ENCODE results near the gene SMIM38.
"Not testable (repeated sequence)": the region's sequence is repeated elsewhere in the genome, so short reads cannot be mapped to it uniquely, and the experiment has no call there.

Gene SMIM38

GRCh38 chr11:69122630-69123431, 32.9 kb upstream of the SMIM38 start:
- DNase-seq: no peak

- no peak for DNase-seq
These were observed 31.9 kb upstream of the SMIM38 start for GRCh38 chr11:69123593-69124545.

- DNase-seq: no peak
These were observed 29.9 kb upstream of the SMIM38 start for GRCh38 chr11:69125861-69126260.

- no peak for DNase-seq
These were observed 29.4 kb upstream of the SMIM38 start for GRCh38 chr11:69126286-69126685.

- no peak for DNase-seq
These were observed 28.5 kb upstream of the SMIM38 start for GRCh38 chr11:69127081-69127850.

GRCh38 chr11:69127884-69128283, 27.9 kb upstream of the SMIM38 start:
- no peak for DNase-seq

GRCh38 chr11:69129053-69129452, 26.7 kb upstream of the SMIM38 start:
- no peak for DNase-seq

DNA sequence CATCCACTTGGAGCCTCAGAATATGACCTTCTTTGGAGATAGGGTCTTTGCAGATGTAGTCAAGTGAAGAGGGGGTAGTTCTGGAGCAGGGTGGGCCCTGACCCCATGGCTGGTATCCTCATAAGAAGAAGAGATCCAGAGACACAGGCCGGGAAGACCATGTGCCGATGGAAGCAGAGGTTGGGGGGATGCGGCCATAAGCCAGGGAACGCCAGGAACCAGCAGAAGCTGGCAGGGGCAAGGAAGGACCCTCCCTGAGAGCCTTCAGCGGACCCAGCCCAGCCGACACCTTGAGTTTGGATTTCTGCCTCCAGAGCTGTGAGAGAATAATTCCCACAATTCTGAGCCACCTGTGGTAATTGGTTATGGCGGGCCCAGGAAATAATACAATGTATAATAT, 26.1 kb upstream of the SMIM38 start:
- DNase-seq: no peak

DNA sequence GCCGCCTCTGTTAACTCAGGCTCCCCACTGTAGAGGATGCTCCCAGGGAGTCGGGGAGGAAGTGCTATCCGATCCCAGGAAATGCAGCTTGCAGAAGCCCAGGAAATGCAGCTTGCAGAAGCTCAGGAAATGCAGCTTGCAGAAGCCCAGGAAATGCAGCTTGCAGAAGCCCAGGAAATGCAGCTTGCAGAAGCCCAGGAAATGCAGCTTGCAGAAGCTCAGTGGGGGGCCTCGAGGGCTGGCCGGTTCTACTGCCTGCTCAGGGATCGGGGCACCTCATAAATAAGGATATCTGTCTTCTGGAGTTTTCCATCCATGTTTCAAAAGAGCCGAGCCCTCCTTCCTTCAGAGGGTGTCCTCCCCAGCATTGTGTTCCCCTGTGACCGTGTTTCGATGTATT, 25.1 kb upstream of the SMIM38 start:
- no peak for DNase-seq

DNA sequence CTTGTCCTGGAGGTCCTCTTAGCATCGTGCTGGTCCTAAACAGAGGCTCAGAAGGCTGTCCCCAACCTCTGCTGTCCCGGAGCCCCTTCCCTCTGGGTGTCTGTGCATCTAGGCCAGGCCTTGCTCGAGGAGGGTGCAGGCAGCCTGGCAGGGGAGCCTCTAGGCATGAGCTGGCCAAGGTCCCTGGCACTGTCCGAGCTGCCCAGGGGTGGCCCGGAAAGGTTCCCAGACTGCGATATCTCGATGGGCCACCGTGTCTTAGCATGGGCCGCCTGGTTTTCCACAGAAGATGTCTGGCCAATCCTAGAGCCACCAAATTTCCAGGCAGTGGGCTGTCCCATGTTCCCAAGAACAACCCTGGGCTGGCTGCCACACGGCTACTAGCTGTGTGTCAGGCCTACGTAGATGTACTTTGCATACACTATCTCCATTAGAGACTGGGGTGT, 24.6 kb upstream of the SMIM38 start:
- DNase-seq: no peak

- DNase-seq: no peak
These were observed 24.0 kb upstream of the SMIM38 start for GRCh38 chr11:69131644-69132300.

GRCh38 chr11:69132301-69132670, 23.4 kb upstream of the SMIM38 start:
- DNase-seq: no peak

- DNase-seq: no peak
These were observed 22.5 kb upstream of the SMIM38 start for GRCh38 chr11:69133251-69133650.

DNA sequence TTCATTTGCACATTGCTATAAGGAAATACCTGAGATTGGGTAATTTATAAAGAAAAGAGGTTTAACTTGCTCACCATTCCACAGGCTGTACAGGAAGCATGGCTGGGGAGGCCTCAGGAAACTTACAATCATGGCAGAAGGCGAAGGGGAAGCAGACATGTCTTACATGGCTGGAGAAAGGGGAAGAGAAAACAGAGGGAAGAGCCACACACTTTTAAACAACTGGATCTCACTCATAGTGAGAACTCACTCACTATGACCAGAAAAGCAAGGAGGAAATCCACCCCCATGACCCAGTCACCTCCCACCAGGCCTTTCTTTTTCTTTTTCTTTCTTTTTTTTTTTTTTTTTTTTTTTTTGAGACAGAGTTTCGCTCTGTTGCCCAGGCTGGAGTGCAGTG, 21.6 kb upstream of the SMIM38 start:
- DNase-seq: not testable (repeated sequence)

DNA sequence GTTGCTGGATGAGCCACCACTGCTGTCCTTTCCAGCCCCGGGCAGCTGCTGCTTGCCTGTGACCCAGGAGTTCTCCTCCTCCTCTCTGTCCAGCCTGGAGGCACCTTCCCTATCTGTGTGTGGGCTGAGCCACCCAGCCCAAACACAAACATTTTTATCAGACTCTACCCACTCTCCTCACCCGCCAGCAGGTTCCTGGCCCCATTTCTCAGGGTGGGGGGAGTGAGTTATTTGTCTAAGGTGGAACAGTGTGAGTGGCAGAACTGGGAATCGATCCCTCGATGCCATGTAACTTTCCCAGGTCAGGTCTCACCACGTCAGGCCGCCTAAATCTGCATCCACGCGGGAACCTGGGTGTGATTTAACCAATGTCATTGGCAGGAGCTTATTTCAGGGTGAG, 20.8 kb upstream of the SMIM38 start:
- no peak for DNase-seq

DNA sequence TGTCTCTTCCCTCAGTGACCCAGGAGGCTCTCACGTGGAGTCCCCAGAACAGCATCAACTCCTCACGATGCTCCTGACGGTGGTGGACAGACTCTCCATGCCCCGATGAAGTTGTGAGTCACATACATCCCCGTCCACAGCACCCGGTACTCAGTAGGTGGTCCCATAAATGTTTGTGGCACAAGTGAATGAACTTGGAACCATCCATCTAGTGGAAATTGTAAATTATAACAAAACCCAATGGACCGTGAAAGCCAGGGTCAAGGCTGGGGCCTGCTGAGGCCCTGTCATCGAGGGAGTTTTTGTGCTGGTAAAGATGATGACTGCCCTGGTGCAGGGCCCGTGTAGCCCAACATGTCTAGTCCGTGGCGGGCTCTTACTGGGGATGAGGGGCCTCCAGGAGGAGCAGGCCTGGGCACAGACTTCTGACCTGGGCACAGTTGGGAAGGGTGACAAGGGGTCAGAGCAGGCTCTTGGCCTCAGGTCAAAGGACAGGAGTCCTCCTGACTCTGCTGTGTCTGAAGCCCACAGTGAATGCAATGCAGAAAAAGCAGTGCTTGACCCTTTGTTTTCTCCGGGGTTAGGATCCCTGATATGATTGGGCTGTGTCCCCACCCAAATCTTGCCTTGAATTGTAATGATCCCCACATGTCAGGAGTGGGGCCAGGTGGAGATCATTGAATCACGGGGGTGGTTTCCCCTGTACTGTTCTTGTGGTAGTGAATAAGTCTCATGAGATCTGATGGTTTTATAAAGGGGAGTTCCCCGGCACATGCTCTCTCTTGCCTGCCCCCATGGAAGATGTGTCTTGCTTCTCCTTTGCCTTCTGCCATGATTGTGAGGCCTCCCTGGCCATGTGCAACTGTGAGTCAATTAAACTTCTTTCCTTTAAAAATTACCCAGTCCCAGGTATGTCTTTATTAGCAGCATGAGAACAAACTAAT, 20.0 kb upstream of the SMIM38 start:
- DNase-seq: no peak

GRCh38 chr11:69136471-69136870, 19.3 kb upstream of the SMIM38 start:
- no peak for DNase-seq

- no peak for DNase-seq
These were observed 18.4 kb upstream of the SMIM38 start for GRCh38 chr11:69137151-69137844.

DNA sequence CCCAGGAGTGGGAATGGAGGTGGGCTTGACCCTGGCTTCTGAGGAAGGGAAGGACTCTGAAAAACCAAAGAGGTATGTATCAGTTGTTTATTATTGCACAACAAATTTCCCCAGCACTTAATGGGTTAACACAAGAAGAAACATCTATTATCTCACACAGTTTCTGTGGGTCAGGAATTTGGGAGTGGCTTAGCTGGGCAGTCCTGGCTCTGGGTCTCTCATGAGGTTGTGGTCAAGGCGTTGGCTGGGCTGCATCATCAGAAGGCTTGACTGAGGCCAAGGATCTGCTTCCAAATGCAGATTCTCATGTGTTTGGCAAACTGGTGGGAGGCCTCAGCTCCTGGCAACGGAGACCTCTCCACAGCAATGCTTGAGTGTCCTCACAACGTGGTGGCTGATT, 17.5 kb upstream of the SMIM38 start:
- DNase-seq: no peak

GRCh38 chr11:69140161-69140560, 15.6 kb upstream of the SMIM38 start:
- DNase-seq: not testable (repeated sequence)

DNA sequence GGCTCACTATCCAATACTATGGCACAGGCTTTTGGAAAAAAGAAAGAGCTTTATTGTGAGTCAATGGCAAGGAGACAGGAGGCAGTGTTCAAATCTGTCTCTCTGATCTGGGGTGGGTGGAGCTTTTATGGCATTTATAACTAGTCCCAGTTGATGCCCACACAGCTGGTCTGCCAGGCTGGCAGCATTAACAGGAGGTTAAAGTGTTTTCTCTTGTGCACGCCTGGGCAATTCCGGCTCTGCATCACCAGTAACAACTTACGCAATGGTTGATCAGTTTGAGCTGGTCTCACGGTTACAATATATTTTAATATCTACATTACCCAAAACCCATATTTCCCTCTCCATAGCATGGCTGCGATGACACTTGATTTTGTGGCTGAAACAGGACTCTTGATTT, 15.1 kb upstream of the SMIM38 start:
- no peak for DNase-seq
